Type B pancreatic cell (in vitro differentiated cells): ENCODE measurements around the gene RND1. TPM values are rescaled to one million over a fixed set of nuclear protein-coding genes. Genes with fewer than 3 reads are reported as not detected.

Experiments
- DNase-seq: peaks from one replicate; pipeline ENCODE4 v3.0.0; 2021; ENCODE audit warnings: mixed read lengths; ENCODE audit not compliant: unreplicated experiment; ENCODE audit errors: extremely low spot score
- H3K27ac Mint-ChIP-seq: 2 replicates; pipeline ENCODE4 v1.8.0; 2021; ENCODE audit warnings: mild to moderate bottlenecking, mixed read lengths
- H3K27me3 Mint-ChIP-seq: 2 replicates; pipeline ENCODE4 v1.8.0; 2021; ENCODE audit warnings: mixed read lengths
- H3K36me3 Mint-ChIP-seq: 2 replicates; pipeline ENCODE4 v1.8.0; 2021; ENCODE audit warnings: mixed read lengths
- H3K4me1 Mint-ChIP-seq: one replicate; pipeline ENCODE4 v1.8.0; 2021; ENCODE audit warnings: mixed read lengths; ENCODE audit not compliant: unreplicated experiment
- H3K4me3 Mint-ChIP-seq: 2 replicates; pipeline ENCODE4 v1.8.0; 2021; ENCODE audit warnings: mild to moderate bottlenecking, mixed read lengths
- H3K9me3 Mint-ChIP-seq: 2 replicates; pipeline ENCODE4 v1.8.0; 2021; ENCODE audit warnings: mixed read lengths
- CTCF ChIP-seq: fragments of 200-600 bp; sonication (generic); conservative IDR thresholded peaks from 2 replicates; pipeline ENCODE4 v1.5.0; 2021; ENCODE audit warnings: antibody characterized with exemption, mild to moderate bottlenecking
- total RNA-seq: library from RNA; stranded (reverse); gene quantifications from 2 replicates; pipeline ENCODE4 v1.2.1, GENCODE V29; 2021; ENCODE audit warnings: low replicate concordance

RND1 gene
- total RNA-seq, 1 donor from 2014 or later: 6.9 TPM

GRCh38 chr12:48819986-48820725 lies 45.5 kb downstream of the RND1 start:
- H3K4me3 Mint-ChIP-seq: peak overlapping the region; percentile 87
- peak overlapping the region; percentile 31 for H3K27ac Mint-ChIP-seq
- no peaks in the 10 kb centered on the region for H3K27me3 Mint-ChIP-seq
- DNase-seq: no peak
- peaks cover 4% of the 10 kb centered on the region for H3K36me3 Mint-ChIP-seq
- peaks cover 25% of the 10 kb centered on the region for H3K4me1 Mint-ChIP-seq
- H3K9me3 Mint-ChIP-seq: no peaks in the 10 kb centered on the region
- no peak for TF ChIP-seq CTCF

- peak; percentile 35 for TF ChIP-seq CTCF
- no peak for DNase-seq
- peaks cover 25% of the 10 kb centered on the region for H3K4me1 Mint-ChIP-seq
- H3K9me3 Mint-ChIP-seq: no peaks in the 10 kb centered on the region
- peak overlapping the region; percentile 53 for H3K27ac Mint-ChIP-seq
- peak overlapping the region; percentile 87 for H3K4me3 Mint-ChIP-seq
- no peaks in the 10 kb centered on the region for H3K27me3 Mint-ChIP-seq
- H3K36me3 Mint-ChIP-seq: no peaks in the 10 kb centered on the region
Measured at GRCh38 chr12:48818831-48819590, 46.7 kb downstream of the RND1 start.

- H3K27me3 Mint-ChIP-seq: no peaks in the 10 kb centered on the region
- peak within 1 kb of the TSS; percentile 73 for H3K27ac Mint-ChIP-seq
- TF ChIP-seq CTCF: no peak
- H3K4me1 Mint-ChIP-seq: peaks cover 25% of the 10 kb centered on the region
- peak; percentile 86 for DNase-seq
- H3K4me3 Mint-ChIP-seq: peak within 1 kb of the TSS; percentile 98
- H3K36me3 Mint-ChIP-seq: no peaks in the 10 kb centered on the region
- no peaks in the 10 kb centered on the region for H3K9me3 Mint-ChIP-seq
Measured at GRCh38 chr12:48817873-48818830, 47.5 kb downstream of the RND1 start, which contains the start of gene CACNB3. Gene CACNB3, plus strand, starts transcription at chr12:48818496. Its CDS starts 434 bp downstream, at chr12:48818930.

- Mint-ChIP-seq H3K9me3 (no peaks in the 10 kb centered on the region), H3K27me3 (no peaks in the 10 kb centered on the region), H3K36me3 (no peaks in the 10 kb centered on the region), H3K4me3 (peak overlapping the region; percentile 98), H3K4me1 (peaks cover 36% of the 10 kb centered on the region), H3K27ac (peak overlapping the region; percentile 94)
- no peak for TF ChIP-seq CTCF
- DNase-seq: no peak
Measured at GRCh38 chr12:48816143-48816854, 49.4 kb downstream of the RND1 start.
